GM19468 (cell line): ENCODE results near the gene MEF2A.

ENCODE experiments used
- ATAC-seq: cut with Tn5 transposase; IDR thresholded peaks from one replicate; pipeline ENCODE4 v1.9.1; 2021; ENCODE audit warnings: mild to moderate bottlenecking, moderate library complexity, moderate number of reproducible peaks; ENCODE audit not compliant: unreplicated experiment; ENCODE audit errors: extremely low read depth

The MEF2A gene

GRCh38 chr15:99598296-99598695 is 32.5 kb downstream of the MEF2A start:
- no peak for ATAC-seq

- no peak for ATAC-seq
These were observed 38.0 kb downstream of the MEF2A start for GRCh38 chr15:99603828-99604227.

GRCh38 chr15:99604865-99605264 is 39.1 kb downstream of the MEF2A start:
- ATAC-seq: no peak

GRCh38 chr15:99605490-99605931 is 39.7 kb downstream of the MEF2A start:
- no peak for ATAC-seq

GRCh38 chr15:99605990-99606389 is 40.2 kb downstream of the MEF2A start:
- ATAC-seq: no peak

GRCh38 chr15:99606646-99607045 is 40.9 kb downstream of the MEF2A start:
- no peak for ATAC-seq

- no peak for ATAC-seq
These were observed 47.7 kb downstream of the MEF2A start for GRCh38 chr15:99613481-99613880.

GRCh38 chr15:99613887-99614647 is 48.3 kb downstream of the MEF2A start:
- no peak for ATAC-seq

- no peak for ATAC-seq
These were observed 49.0 kb downstream of the MEF2A start for GRCh38 chr15:99614749-99615288.

GRCh38 chr15:99615460-99615859 is 49.7 kb downstream of the MEF2A start:
- no peak for ATAC-seq

- ATAC-seq: no peak
These were observed 50.3 kb downstream of the MEF2A start for GRCh38 chr15:99616129-99616528.

GRCh38 chr15:99616773-99617342 is 51.1 kb downstream of the MEF2A start:
- ATAC-seq: no peak

GRCh38 chr15:99618941-99619411 is 53.2 kb downstream of the MEF2A start:
- no peak for ATAC-seq

- ATAC-seq: no peak
These were observed 53.9 kb downstream of the MEF2A start for GRCh38 chr15:99619712-99620111.

- ATAC-seq: no peak
These were observed 54.4 kb downstream of the MEF2A start for GRCh38 chr15:99620178-99620577.

GRCh38 chr15:99621767-99622166 is 56.0 kb downstream of the MEF2A start:
- no peak for ATAC-seq

- no peak for ATAC-seq
These were observed 62.7 kb downstream of the MEF2A start for GRCh38 chr15:99628374-99629001.

- ATAC-seq: no peak
These were observed 64.9 kb downstream of the MEF2A start for GRCh38 chr15:99630607-99631131.

GRCh38 chr15:99631255-99631654 is 65.5 kb downstream of the MEF2A start:
- peak; percentile 74 for ATAC-seq

GRCh38 chr15:99632521-99632920 is 66.7 kb downstream of the MEF2A start:
- ATAC-seq: no peak

- ATAC-seq: no peak
These were observed 67.9 kb downstream of the MEF2A start for GRCh38 chr15:99633655-99634054.
